MM.1S (cell line): ENCODE results near the gene ATP5ME.
"Not testable (repeated sequence)": the region's sequence is repeated elsewhere in the genome, so short reads cannot be mapped to it uniquely, and the experiment has no call there.

Experiments
- DNase-seq: peaks from one replicate; pipeline ENCODE4 v3.0.0-alpha.2; 2015
- H2AFZ ChIP-seq: fragments of 300-600 bp; sonication (generic); 2 replicates; pipeline ENCODE4 v1.6.0; 2016; ENCODE audit warnings: antibody characterized with exemption, low read length
- H3F3A ChIP-seq: fragments of 300-600 bp; sonication (generic); 2 replicates; pipeline ENCODE4 v1.6.1; 2016; ENCODE audit warnings: mild to moderate bottlenecking, antibody characterized with exemption, low read length, moderate library complexity, mixed read lengths; ENCODE audit not compliant: insufficient read depth
- H3K27ac ChIP-seq: fragments of 300-600 bp; sonication (generic); 2 replicates; pipeline ENCODE4 v1.5.1; 2016; ENCODE audit warnings: mild to moderate bottlenecking, low read length
- H3K27me3 ChIP-seq: fragments of 300-600 bp; sonication (generic); replicated peaks from 2 replicates; pipeline ENCODE4 v1.6.0; 2016; ENCODE audit warnings: low read length; ENCODE audit not compliant: insufficient read depth
- H3K36me3 ChIP-seq: fragments of 300-600 bp; sonication (generic); replicated peaks from 2 replicates; pipeline ENCODE4 v1.6.1; 2016; ENCODE audit warnings: mild to moderate bottlenecking, low read length, mixed read lengths; ENCODE audit not compliant: insufficient read depth
- H3K4me1 ChIP-seq: fragments of 300-600 bp; sonication (generic); 2 replicates; pipeline ENCODE4 v1.6.1; 2016; ENCODE audit warnings: low read length, mixed read lengths
- H3K4me2 ChIP-seq: fragments of 300-600 bp; sonication (generic); 2 replicates; pipeline ENCODE4 v1.6.0; 2016; ENCODE audit warnings: low read depth, low read length
- H3K4me3 ChIP-seq: fragments of 300-600 bp; sonication (generic); 2 replicates; pipeline ENCODE4 v1.5.1; 2016; ENCODE audit warnings: low read length, mixed read lengths
- H3K79me2 ChIP-seq: fragments of 300-600 bp; sonication (generic); 2 replicates; pipeline ENCODE4 v1.6.1; 2016; ENCODE audit warnings: mixed run types, low read length, mixed read lengths
- H3K9ac ChIP-seq: fragments of 300-600 bp; sonication (generic); 2 replicates; pipeline ENCODE4 v1.6.1; 2016; ENCODE audit warnings: low read length, mixed read lengths
- H3K9me2 ChIP-seq: fragments of 300-600 bp; sonication (generic); replicated peaks from 2 replicates; pipeline ENCODE4 v1.6.1; 2016; ENCODE audit warnings: mild to moderate bottlenecking, low read length, mixed read lengths; ENCODE audit not compliant: insufficient read depth
- H3K9me3 ChIP-seq: fragments of 300-600 bp; sonication (generic); replicated peaks from 2 replicates; pipeline ENCODE4 v1.6.1; 2016; ENCODE audit warnings: mild to moderate bottlenecking, low read length, mixed read lengths; ENCODE audit not compliant: insufficient read depth
- H4K20me1 ChIP-seq: fragments of 300-600 bp; sonication (generic); 2 replicates; pipeline ENCODE4 v1.6.1; 2016; ENCODE audit warnings: mild to moderate bottlenecking, low read length, moderate library complexity, mixed read lengths; ENCODE audit not compliant: insufficient read depth
- EZH2 ChIP-seq: fragments of 300-600 bp; sonication (generic); optimal IDR thresholded peaks from 2 replicates; pipeline ENCODE3; 2017; ENCODE audit warnings: low read depth, mild to moderate bottlenecking, antibody characterized with exemption, low read length, mixed read lengths
- EZH2phosphoT487 ChIP-seq: fragments of 300-600 bp; sonication (generic); IDR thresholded peaks from 2 replicates; pipeline ENCODE4 v1.6.1; 2018; ENCODE audit warnings: antibody characterized with exemption, low read length
- TF ChIP-seq, protein P1 (sequence below): fragments of 300-600 bp; sonication (generic); IDR thresholded peaks from 2 replicates; pipeline ENCODE4 v1.5.1; 2016; ENCODE audit warnings: antibody characterized with exemption, low read length, mixed read lengths

The ATP5ME gene

DNA sequence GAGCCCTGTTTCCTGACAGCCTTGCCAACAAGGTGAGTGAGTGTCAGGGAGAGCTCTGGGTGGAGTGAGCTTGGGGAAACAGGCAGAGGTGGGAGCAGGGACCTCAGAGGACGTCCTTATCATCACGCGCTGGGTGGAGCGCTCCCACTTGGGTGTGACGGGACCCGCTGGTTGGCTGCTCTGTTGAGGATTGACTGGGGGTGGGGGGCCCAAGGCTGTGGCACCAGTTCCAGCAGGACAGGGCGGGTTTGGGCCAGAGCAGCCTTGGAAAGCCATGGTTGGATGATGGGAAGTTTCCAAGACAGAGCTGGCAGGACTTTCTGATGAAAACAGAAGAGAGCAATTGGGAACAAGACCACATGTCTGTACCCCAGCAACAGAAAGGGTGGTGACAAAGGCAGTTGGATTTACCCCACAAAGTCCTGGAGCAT is 28.6 kb upstream of the ATP5ME start:
- Histone ChIP-seq H3K79me2 (no peaks in the 10 kb centered on the region), H3F3A (no peaks in the 10 kb centered on the region), H3K4me2 (no peak overlapping the region), H3K9ac (no peak overlapping the region), H3K9me2 (no peaks in the 10 kb centered on the region), H4K20me1 (no peaks in the 10 kb centered on the region), H3K4me3 (no peak overlapping the region), H3K27ac (no peak overlapping the region), H3K27me3 (no peaks in the 10 kb centered on the region), H3K4me1 (no peaks in the 10 kb centered on the region), H2AFZ (no peak overlapping the region), H3K9me3 (no peaks in the 10 kb centered on the region), H3K36me3 (no peaks in the 10 kb centered on the region)
- no peak for DNase-seq
- no peak for TF ChIP-seq EZH2
- TF ChIP-seq, protein P1, sequence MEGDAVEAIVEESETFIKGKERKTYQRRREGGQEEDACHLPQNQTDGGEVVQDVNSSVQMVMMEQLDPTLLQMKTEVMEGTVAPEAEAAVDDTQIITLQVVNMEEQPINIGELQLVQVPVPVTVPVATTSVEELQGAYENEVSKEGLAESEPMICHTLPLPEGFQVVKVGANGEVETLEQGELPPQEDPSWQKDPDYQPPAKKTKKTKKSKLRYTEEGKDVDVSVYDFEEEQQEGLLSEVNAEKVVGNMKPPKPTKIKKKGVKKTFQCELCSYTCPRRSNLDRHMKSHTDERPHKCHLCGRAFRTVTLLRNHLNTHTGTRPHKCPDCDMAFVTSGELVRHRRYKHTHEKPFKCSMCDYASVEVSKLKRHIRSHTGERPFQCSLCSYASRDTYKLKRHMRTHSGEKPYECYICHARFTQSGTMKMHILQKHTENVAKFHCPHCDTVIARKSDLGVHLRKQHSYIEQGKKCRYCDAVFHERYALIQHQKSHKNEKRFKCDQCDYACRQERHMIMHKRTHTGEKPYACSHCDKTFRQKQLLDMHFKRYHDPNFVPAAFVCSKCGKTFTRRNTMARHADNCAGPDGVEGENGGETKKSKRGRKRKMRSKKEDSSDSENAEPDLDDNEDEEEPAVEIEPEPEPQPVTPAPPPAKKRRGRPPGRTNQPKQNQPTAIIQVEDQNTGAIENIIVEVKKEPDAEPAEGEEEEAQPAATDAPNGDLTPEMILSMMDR = no peak
- TF ChIP-seq EZH2phosphoT487 = no peak

DNA sequence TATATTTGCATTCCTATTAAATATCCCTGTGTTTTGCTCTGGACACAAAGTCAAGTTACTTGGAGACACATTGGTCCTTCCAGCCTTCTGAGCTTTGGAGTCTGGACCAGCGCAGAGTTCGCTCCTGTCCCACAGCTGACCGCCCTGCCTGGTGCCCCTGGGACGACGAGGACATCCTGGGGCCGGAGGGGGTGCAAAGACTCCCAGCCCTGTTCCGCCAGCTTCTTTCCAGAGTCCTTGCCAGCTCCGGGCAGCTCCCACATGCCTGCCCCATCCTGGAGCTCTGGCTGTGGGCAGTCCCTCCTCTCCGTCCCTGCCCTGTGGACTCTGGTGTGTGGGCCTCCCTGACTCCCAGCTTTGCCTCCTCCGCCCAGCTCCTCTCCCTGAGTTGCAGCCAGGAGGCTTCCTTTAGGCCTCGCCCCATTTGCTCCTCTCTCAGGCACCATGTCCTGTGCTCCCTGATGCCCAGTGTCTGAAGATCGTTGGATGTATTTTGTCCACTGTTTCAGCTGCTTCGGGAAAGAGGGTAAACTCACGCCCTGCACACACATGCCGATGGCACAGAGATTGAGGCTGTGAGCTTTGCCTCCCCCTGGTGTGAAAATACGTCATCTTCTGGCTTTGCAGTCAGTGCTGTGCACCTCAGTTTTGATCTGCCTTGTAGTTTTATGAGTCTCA is 26.6 kb upstream of the ATP5ME start:
- Histone ChIP-seq H3K79me2 (no peaks in the 10 kb centered on the region), H3K9ac (no peak overlapping the region), H3K27ac (no peak overlapping the region), H3K4me2 (no peak overlapping the region), H3K9me3 (no peaks in the 10 kb centered on the region), H3K27me3 (no peaks in the 10 kb centered on the region), H3K4me3 (no peak overlapping the region), H3K9me2 (no peaks in the 10 kb centered on the region), H4K20me1 (no peaks in the 10 kb centered on the region), H3K36me3 (no peaks in the 10 kb centered on the region), H3F3A (no peaks in the 10 kb centered on the region), H3K4me1 (no peaks in the 10 kb centered on the region), H2AFZ (no peak overlapping the region)
- TF ChIP-seq, protein P1 = no peak
- no peak for TF ChIP-seq EZH2
- DNase-seq = no peak

DNA sequence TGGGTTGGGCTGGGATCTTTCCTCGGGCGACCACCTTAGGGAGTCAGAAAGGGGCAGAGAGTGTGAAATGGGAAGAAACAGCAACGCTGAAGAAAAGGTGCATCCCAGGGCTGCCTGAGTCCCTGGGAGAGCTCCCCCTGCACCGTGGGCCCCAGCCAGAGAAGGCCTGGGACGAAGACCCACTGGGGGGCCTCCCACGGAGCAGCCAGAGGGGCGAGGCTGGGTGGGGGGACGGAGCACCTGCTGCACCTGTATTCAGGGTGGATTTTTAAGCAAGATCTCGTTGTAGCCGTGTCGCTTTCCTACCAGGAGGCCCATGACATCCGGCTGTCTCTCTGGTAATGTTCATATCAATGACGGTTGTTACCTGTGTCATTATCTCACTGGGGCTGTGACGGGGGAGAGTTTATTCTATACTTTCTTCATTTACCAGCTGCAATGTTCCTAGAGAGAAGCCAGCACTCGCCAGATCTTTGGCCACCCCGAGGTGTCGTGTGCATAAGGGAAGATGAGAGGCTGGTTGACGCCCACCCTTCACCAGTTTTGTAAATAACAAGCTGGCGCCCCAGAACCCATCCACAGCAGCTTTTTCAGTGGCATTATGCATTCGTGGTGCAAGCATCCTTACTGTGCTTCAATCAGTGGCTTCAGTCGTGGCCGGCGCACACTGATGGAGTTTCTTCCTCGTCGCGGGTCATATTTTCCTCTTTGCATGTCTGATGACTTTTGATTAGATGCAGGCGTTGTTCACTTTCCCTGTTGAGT is 25.9 kb upstream of the ATP5ME start:
- Histone ChIP-seq H3F3A (no peaks in the 10 kb centered on the region), H3K36me3 (no peaks in the 10 kb centered on the region), H3K79me2 (no peaks in the 10 kb centered on the region), H3K27me3 (no peaks in the 10 kb centered on the region), H3K9ac (no peak overlapping the region), H3K9me2 (no peaks in the 10 kb centered on the region), H3K4me2 (no peak overlapping the region), H3K4me3 (no peak overlapping the region), H3K9me3 (no peaks in the 10 kb centered on the region), H3K4me1 (no peaks in the 10 kb centered on the region), H2AFZ (no peak overlapping the region), H4K20me1 (no peaks in the 10 kb centered on the region), H3K27ac (no peak overlapping the region)
- no peak for TF ChIP-seq EZH2phosphoT487
- TF ChIP-seq, protein P1 = no peak
- TF ChIP-seq EZH2 = no peak
- DNase-seq = no peak

DNA sequence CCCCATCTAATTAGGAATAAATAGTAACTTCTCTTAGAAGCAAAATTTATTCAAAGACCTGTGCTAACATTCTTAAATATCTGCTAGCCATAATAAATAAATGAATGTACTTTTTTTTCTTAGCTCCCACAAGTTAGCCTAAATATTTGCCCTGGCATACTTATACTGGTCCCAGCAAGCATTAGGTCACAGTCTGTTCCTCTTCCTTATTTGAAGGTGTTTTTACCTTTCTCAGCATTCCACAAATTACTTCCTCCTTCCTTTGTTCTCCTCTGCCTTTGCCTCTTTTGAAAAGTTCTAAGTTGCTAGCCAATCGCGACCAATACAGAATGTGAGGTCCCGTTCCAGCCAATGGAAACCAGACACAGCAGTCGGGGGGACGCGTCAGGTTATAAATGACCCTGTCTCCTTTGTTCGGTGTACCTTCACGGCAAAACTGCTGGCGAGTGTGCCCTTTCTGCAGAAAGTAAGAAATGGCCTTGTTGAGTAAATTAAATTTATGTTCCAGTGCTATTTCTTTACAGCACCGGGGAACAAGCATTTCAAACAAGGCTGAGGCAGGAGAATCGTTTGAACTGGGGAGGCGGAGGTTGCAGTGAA is 20.4 kb upstream of the ATP5ME start:
- H3K4me3 ChIP-seq, H3K4me2 ChIP-seq, H3F3A ChIP-seq, H4K20me1 ChIP-seq, H3K9ac ChIP-seq, H3K27ac ChIP-seq, H3K36me3 ChIP-seq, H3K4me1 ChIP-seq, H2AFZ ChIP-seq, H3K27me3 ChIP-seq, H3K79me2 ChIP-seq, H3K9me2 ChIP-seq, H3K9me3 ChIP-seq, DNase-seq: not testable (repeated sequence)
